GM19452 (cell line): Measurements from ENCODE around the gene TARDBP.
"Not testable (repeated sequence)": the region's sequence is repeated elsewhere in the genome, so short reads cannot be mapped to it uniquely, and the experiment has no call there.

Experiments used
- ATAC-seq: cut with Tn5 transposase; IDR thresholded peaks from one replicate; pipeline ENCODE4 v1.9.1; 2021; ENCODE audit not compliant: unreplicated experiment

Gene TARDBP

DNA sequence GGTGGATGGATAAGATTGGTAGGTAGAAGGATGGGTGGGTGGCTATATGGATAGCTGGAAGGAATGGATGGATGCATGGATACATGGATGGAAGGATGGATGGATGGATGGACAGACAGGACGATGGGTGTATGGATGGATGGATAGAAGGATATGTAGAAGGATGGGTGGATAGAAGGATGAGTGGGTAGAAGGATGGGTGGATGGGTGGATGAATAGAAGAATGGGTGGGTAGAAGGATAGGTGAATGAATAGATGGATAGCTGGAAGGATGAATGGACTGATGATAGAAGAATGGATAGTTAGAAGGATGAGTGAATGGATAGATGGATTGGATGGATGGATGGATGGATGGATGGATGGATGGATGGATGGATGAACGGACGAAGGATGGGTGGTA lies 29.6 kb downstream of the TARDBP start:
- no peak for ATAC-seq

GRCh38 chr1:11042995-11043874 lies 30.8 kb downstream of the TARDBP start:
- ATAC-seq = no peak

DNA sequence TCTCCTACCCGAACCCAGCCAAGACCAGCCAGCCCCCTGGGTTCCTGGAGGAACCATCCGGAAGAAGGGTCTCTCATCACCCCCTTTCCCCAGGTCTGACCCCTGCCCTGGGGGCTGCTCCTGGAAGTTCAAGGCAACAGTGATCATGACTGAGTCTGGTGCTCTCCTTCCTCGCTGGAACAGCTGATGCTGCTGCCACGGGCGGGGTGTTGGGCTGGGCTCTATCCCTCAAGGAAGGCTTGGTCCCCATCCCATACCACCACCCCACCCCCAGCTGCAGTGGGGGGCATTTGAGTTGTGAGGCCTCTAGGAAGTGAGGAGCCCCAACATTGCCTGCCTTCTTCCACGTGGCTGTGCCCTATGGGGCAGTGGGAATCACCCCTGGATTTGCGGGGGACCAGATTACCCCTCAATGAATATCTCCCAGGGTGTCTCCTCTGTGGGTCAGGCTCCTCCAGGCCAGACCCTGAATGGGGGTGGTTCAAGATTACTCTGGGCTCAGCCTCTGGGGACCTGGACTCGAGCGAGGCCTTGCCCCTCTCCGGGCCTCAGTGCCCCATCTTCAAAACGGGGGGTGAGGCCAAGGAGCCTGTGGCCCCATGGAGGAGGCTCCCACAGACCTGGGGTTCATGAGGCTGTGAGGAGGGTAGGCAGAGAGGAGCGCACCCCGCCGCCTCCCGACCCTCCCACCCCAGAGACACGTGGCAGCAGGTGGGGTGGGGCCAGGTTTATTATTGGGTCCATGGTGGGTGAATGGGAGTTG lies 31.8 kb downstream of the TARDBP start:
- ATAC-seq = no peak

- no peak for ATAC-seq
Observed at GRCh38 chr1:11044849-11045427, 32.5 kb downstream of the TARDBP start.

GRCh38 chr1:11045428-11046269 lies 33.2 kb downstream of the TARDBP start:
- ATAC-seq = no peak

GRCh38 chr1:11046270-11046566 lies 33.8 kb downstream of the TARDBP start:
- ATAC-seq = no peak

- ATAC-seq = no peak
Observed at GRCh38 chr1:11046625-11047365, 34.3 kb downstream of the TARDBP start, which contains the start of gene MASP2. MASP2 (minus strand) TSS chr1:11047239; CDS start chr1:11047207, 32 bp downstream.

- ATAC-seq = not testable (repeated sequence)
Observed at GRCh38 chr1:11051121-11051520, 38.7 kb downstream of the TARDBP start.

DNA sequence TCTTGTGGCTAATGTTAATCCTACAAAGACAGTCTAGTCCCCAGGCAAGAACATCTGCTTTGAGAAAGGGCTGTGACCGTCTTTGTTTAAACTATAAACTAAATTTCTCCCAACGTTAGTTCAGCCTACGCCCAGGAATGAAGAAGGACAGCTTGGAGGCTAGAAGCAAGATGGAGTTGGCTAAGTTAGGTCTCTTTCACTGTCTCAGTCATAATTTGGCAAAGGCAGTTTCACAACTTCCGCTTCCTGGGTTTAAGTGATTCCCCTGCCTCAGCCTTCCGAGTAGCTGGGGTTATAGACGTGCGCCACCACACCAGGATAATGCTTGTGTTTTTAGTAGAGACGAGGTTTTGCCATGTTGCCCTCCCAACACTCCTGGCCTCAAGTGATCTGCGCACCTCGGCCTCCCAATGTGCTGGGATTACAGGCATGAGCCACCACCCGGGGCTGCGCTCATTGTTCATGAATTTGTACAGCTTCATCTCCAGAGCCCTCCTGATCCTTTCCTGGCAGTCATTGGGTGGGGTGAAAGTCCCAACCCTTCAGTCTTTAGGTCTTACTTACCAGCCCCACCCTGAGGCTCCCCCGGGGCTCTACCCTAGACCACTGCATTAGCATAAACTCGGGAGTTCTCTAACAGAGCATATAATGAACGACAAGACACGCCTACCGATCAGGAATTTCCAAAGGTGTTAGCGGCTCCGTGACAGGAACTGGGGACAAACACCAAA lies 39.5 kb downstream of the TARDBP start:
- ATAC-seq = no peak

- ATAC-seq = no peak
Observed at GRCh38 chr1:11052839-11053757, 40.6 kb downstream of the TARDBP start.

DNA sequence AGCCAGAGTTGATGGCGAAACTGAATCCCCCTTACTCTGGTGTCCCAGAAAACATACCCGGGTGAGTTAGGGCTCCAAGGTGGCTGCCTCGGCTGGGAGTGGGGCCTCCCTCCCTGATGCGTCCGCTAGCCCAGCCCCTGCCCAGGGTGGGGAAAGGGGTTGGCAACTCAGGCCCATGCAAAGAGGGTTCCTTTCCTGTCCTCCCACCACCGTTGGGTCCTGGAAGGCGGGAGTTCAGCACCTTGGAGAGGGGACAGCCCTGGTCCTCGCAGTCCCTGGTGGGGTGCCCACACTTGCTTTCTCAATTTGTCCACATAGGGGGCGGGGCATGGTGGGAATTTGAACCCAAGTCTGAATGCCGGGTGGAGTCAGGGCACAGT lies 41.3 kb downstream of the TARDBP start:
- ATAC-seq = no peak

DNA sequence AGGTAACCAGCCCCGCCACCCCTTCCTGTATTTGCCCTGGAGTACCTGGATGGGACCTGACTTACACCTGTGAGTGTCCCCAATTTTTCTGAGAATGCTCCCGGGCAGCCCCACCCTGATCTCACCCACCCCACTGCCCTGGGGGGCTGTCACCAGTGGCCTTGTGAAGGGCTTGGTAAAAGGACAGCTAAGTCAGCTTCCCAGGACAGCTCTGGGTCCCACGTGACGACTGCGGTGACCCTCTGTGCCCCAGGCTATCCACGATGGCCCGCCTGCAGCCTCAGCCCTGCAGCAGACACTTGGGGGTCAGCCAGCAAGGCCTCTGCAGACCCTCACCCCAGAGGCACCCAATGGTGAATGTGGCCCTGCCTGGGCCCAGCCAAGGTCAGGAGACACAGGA lies 41.7 kb downstream of the TARDBP start:
- ATAC-seq = no peak

- ATAC-seq = no peak
Observed at GRCh38 chr1:11054666-11055065, 42.2 kb downstream of the TARDBP start.

- ATAC-seq = no peak
Observed at GRCh38 chr1:11055676-11056075, 43.2 kb downstream of the TARDBP start.

DNA sequence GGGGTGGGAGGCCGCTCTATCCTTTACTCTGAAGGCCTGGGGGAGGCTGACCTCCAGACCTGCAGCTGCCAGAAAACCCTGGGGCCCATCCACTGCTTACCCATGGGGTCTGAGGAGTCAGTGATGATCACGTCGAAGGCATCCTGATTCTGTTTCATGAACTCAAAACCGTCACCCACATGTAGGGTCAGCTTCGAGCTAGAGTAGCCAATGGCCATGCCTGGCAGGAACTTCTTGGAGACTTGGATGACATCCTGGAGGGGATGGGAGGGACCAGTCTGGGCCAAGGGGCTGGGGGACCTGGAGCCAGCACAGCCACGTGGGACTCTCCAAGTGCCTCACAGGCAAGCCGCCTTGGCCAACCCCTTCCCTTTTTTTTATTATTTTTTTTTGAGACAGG lies 44.0 kb downstream of the TARDBP start:
- ATAC-seq = no peak

DNA sequence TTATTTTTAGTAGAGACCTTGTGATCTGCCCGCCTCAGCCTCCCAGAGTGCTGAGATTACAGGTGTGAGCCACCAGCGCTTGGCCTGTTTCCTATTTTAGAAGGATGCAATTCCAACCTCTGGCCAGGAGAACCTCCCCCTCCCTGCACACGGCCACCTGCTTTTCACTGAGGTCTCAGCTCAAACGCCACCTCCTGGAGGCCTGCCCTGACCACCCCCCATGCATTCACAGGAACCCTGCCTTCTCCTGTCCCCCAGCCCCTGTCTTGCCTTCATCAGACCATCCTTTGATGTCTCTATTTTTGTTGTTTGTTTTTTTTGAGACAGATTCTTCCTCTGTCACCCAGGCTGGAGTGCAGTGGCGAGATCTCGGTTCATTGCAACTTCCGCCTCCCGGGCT lies 45.0 kb downstream of the TARDBP start:
- no peak for ATAC-seq

GRCh38 chr1:11058026-11058425 lies 45.6 kb downstream of the TARDBP start:
- ATAC-seq = no peak

DNA sequence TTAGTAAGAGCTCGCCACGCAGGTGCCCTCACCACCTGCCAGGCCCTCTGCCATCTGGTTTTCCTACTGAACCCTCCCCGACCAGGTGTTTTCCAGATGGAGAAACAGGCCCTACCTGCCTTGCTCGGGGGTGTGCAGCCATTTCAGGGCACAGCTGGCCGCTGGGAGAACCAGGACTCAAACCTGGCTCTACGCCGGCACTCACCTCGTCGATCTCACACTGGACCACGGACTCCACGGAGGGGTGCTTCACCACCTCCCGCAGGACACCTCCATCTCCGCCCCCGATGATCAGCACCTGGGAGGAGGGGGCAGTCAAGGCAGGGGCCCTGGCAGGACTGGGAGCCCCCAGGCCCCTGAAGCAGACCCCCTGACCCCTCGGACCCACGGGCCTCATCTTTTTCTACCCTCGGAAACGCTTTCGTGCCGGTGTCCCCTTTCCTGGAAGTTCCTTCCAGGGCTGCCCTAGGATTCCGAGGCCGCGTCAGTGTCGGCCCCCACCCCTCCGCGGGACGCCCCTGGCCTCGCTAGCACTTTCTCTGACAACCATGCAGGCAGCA lies 46.2 kb downstream of the TARDBP start:
- ATAC-seq = no peak
